ENCODE data around the gene SETMAR. TPM values are rescaled to one million over a fixed set of nuclear protein-coding genes. Genes with fewer than 3 reads are reported as not detected.
A peak's percentile ranks its signal among the peaks of the same experiment; 100 is the strongest.
"Not testable (repeated sequence)": the region's sequence is repeated elsewhere in the genome, so short reads cannot be mapped to it uniquely, and the experiment has no call there.

Gene SETMAR
- total and polyA plus RNA-seq, 11 donors = 6.2 to 20.2 (median 13.8) TPM

GRCh38 chr3:4289044-4289443 is 14.1 kb upstream of the SETMAR start:
- DNase-seq (no peak), ATAC-seq (no peak)
- no peaks in the 10 kb centered on the region for H3K4me1 ChIP-seq
- WGBS, 4 donors = 56 to 67% (median 63%) methylated on average over 4 of the region's 4 CpGs
- no peak for TF ChIP-seq CTCF (IDR thresholded peaks at IDR 0.05)
- no peak for TF ChIP-seq POLR2A (IDR thresholded peaks at IDR 0.05)
- no peak overlapping the region for H3K4me3 ChIP-seq
- no peak overlapping the region for H3K27ac ChIP-seq
- no peaks in the 10 kb centered on the region for H3K36me3 ChIP-seq
- H3K27me3 ChIP-seq = no peaks in the 10 kb centered on the region
- intact Hi-C loops (cut with DNase I) = loop anchor here in 2 of 10 donors (2.0 to 5.0 kb wide), 2 partner anchors 1087 to 1088 kb away; no protein-coding TSS in a partner anchor
- no peaks in the 10 kb centered on the region for H3K9me3 ChIP-seq

- no peaks in the 10 kb centered on the region for H3K4me1 ChIP-seq
- ATAC-seq = no peak
- no peaks in the 10 kb centered on the region for H3K36me3 ChIP-seq
- no peak for DNase-seq
- no peak overlapping the region for H3K27ac ChIP-seq
- no peak overlapping the region for H3K4me3 ChIP-seq
- H3K27me3 ChIP-seq = no peaks in the 10 kb centered on the region
- no peaks in the 10 kb centered on the region for H3K9me3 ChIP-seq
- intact Hi-C loops (cut with DNase I) = loop anchor here in 8 of 10 donors (1.0 to 10.0 kb wide), 5 partner anchors 266 to 1093 kb away; no protein-coding TSS in a partner anchor
- WGBS, 4 donors = 2 to 5% (median 3%) methylated on average over 5 of the region's 5 CpGs
- TF ChIP-seq CTCF (IDR thresholded peaks at IDR 0.05) (peak; percentile 89 to 97 (median 92)), POLR2A (IDR thresholded peaks at IDR 0.05) (no peak)
Measured at GRCh38 chr3:4290272-4290893, 12.8 kb upstream of the SETMAR start.

- TF ChIP-seq CTCF (IDR thresholded peaks at IDR 0.05) = no peak
- no peak for TF ChIP-seq POLR2A (IDR thresholded peaks at IDR 0.05)
- intact Hi-C loops (cut with DNase I) = loop anchor here in 2 of 10 donors (5.0 to 10.0 kb wide), 3 partner anchors 268 to 1095 kb away; no protein-coding TSS in a partner anchor
- WGBS, 4 donors = 62 to 81% (median 71%) methylated on average over 3 of the region's 3 CpGs
- no peak for ATAC-seq
- Histone ChIP-seq H3K27ac (no peak overlapping the region), H3K36me3 (no peaks in the 10 kb centered on the region), H3K4me3 (no peak overlapping the region), H3K9me3 (no peaks in the 10 kb centered on the region), H3K27me3 (no peaks in the 10 kb centered on the region), H3K4me1 (no peaks in the 10 kb centered on the region)
- DNase-seq = no peak
Measured at GRCh38 chr3:4292301-4292700, 10.9 kb upstream of the SETMAR start.

DNA sequence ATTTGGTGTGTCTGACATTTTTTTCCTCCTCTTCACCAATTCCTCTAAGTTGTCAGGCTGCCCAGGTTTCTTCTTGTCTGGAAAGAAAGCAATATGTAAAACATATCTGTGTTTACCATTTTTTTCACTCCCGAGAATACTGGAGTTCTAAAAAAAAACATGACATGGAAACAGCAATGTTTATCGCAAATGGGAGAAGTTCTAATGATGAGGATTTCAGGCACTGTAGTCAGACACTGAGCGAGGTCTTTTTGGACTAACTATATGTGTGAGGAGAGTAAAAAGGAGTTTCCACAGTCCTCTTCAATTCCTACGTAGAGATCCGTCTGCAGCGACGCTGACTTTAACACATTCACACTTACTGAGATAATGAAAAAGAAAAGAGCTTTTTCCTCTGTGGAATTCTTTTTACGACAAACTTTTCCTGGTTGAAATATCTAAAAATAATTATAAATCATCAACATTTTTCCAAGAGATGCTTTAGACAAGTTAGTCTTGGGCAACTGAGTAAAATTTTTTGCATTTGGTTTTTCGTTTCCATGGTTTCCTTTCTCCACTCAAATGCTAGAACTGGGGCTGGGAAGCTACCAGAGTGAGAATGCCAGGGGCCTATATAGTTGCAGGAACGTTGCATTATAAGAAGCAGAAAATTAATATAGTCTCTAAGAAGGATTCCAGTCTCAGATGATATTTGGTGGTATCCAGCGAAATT is 8.4 kb upstream of the SETMAR start:
- TF ChIP-seq POLR2A (IDR thresholded peaks at IDR 0.05) (no peak), CTCF (IDR thresholded peaks at IDR 0.05) (no peak)
- no peaks in the 10 kb centered on the region for H3K36me3 ChIP-seq
- H3K9me3 ChIP-seq = no peaks in the 10 kb centered on the region
- WGBS, 4 donors = 71 to 84% (median 75%) methylated on average over 11 of the region's 11 CpGs
- no peak overlapping the region for H3K4me3 ChIP-seq
- H3K27ac ChIP-seq = no peak overlapping the region
- no peaks in the 10 kb centered on the region for H3K4me1 ChIP-seq
- DNase-seq (no peak), ATAC-seq (no peak)
- intact Hi-C loops (cut with DNase I) = loop anchor here in 2 of 10 donors (5.0 to 10.0 kb wide), 3 partner anchors 270 to 1097 kb away; no protein-coding TSS in a partner anchor
- H3K27me3 ChIP-seq = no peaks in the 10 kb centered on the region

DNA sequence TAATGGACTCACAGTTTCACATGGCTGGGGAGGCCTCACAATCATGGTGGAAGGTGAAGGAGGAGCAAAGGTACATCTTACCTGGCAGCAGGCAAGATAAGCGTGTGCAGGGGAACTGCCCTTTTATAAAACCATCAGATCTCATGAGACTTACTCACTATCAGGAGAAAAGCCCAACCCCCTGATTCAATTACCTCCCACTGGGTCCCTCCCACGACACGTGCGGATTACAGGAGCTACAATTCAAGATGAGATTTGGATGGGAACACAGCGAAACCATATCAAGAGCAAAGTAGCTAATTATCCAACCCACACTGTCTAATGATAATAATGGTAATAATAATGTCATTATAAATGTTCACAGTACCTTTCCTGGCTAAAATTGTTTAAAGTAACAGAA is 6.7 kb upstream of the SETMAR start:
- intact Hi-C loops (cut with DNase I) = loop anchor here in 1 of 10 donors (10.0 kb wide), 1 partner anchor 272 kb away; no protein-coding TSS in a partner anchor
- not testable (repeated sequence) for DNase-seq, ATAC-seq, H3K4me3 ChIP-seq, H3K36me3 ChIP-seq, H3K27me3 ChIP-seq, H3K9me3 ChIP-seq, H3K27ac ChIP-seq, H3K4me1 ChIP-seq
- 83 to 89% (median 85%) methylated on average over 5 of the region's 5 CpGs for WGBS, 4 donors

Data from heart left ventricle (tissue), 16 donors.